ENCODE data around the gene IFNG-AS1.

- TF ChIP-seq, protein P1, sequence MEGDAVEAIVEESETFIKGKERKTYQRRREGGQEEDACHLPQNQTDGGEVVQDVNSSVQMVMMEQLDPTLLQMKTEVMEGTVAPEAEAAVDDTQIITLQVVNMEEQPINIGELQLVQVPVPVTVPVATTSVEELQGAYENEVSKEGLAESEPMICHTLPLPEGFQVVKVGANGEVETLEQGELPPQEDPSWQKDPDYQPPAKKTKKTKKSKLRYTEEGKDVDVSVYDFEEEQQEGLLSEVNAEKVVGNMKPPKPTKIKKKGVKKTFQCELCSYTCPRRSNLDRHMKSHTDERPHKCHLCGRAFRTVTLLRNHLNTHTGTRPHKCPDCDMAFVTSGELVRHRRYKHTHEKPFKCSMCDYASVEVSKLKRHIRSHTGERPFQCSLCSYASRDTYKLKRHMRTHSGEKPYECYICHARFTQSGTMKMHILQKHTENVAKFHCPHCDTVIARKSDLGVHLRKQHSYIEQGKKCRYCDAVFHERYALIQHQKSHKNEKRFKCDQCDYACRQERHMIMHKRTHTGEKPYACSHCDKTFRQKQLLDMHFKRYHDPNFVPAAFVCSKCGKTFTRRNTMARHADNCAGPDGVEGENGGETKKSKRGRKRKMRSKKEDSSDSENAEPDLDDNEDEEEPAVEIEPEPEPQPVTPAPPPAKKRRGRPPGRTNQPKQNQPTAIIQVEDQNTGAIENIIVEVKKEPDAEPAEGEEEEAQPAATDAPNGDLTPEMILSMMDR (IDR thresholded peaks at IDR 0.05): no peak
- no peak for TF ChIP-seq POLR2A (IDR thresholded peaks at IDR 0.05)
Measured at GRCh38 chr12:67944093-67944492, 45.2 kb upstream of the IFNG-AS1 start.
